KBM-7 (cell line): ENCODE results near the gene FADS1.

Source experiments
- DNase-seq: peaks from one replicate; pipeline ENCODE4 v3.0.0-alpha.2; 2015
- in situ Hi-C: fragments of 300-500 bp; cut with MboI; formaldehyde crosslinking; loops from 2 replicates; pipeline ENCODE4 v1.14.3; 2020; ENCODE audit warnings: low sequenced_read_pairs, low pct_unique_long_range_greater_than_20kb, mixed read lengths

FADS1 gene

DNA sequence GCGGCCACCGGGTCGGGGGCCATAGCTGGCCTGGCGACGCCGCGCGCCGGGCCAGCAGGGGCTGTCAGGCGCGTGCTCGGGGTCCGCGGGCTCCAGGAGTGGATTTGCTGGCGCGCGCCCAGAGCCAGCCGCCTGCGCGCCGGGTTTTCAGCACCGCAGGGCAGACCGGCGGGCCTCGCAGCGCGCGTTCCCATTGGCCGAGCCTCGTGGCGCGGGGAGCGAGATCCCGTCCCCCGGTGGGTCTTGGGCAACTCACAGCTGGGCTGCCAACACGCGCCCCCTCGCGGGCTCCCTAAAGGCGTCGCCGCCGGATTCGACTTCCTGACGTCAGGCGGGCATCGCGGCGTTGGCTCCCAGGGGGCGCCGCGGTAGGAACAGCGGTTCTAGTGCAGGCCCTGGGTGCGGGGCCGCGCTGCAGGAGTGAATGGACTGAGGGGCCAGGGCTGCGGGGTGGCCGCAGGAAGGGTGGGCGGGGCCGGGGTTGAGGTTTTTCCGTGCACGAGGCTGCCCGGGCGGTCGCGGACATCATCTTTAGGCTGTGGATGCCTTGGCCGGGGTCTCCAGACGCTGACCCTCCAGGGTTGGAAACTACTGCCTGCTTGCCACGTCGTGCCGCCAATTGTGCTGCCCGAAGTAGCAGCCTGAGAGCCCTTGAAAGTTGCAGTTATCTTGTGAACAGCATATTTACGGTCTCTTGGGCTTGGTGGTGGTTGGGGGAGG, at the start of gene FADS1:
FADS1 (minus strand) TSS at position 268 of the 720 bp plus-strand sequence; CDS start at position 194, 74 bp downstream.
- DNase-seq = peak; percentile 95
- in situ Hi-C loops = no loop called here

DNA sequence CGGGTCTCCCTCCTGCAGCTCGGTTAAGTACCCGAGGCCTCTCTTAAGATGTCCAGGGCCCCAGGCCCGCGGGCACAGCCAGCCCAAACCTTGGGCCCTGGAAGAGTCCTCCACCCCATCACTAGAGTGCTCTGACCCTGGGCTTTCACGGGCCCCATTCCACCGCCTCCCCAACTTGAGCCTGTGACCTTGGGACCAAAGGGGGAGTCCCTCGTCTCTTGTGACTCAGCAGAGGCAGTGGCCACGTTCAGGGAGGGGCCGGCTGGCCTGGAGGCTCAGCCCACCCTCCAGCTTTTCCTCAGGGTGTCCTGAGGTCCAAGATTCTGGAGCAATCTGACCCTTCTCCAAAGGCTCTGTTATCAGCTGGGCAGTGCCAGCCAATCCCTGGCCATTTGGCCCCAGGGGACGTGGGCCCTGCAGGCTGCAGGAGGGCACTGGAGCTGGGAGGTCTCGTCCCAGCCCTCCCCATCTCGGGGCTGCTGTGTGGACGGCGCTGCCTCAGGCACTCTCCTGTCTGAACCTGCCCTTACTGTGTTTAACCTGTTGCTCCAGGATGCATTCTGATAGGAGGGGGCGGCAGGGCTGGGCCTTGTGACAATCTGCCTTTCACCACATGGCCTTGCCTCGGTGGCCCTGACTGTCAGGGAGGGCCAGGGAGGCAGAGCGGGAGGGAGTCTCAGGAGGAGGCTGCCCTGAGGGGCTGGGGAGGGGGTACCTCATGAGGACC, 49.6 kb upstream of the FADS1 start:
- in situ Hi-C loops = no loop called here
- no peak for DNase-seq

DNA sequence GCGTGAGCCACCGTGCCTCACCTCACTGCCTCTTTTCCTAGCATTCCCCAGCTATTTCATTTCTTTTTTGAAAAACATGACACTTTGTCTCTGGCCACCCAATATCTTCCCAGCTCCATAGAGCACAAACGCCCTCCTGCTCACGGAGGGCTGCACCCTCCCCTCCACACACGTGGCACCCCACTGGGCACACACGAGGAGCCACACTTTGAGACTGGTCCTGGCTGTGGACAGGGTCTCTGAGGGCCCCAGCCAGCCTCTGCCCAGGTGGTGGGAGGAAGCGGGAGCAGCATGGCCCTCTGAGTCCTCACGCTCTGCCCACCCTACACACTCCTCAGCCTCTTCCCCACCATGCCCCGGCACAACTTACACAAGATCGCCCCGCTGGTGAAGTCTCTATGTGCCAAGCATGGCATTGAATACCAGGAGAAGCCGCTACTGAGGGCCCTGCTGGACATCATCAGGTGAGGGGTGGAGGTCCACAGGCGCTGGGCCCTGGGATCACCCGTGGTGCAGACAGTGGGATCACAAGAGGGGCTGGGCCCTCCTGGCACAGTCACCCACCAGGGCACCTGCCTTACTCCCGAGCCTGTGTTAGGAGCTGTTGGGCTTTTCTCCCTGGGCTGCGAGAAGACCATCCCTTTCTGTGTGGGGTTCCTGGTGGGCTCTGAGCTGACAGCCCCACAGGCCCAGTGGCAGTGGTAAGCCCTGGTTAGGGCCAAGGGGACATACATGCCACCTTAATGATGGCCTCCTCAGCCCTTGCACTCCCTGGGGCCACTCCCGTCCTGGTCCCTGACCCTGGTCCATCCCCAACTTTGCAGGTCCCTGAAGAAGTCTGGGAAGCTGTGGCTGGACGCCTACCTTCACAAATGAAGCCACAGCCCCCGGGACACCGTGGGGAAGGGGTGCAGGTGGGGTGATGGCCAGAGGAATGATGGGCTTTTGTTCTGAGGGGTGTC, 48.3 kb upstream of the FADS1 start:
- in situ Hi-C loops = no loop called here
- DNase-seq = no peak

DNA sequence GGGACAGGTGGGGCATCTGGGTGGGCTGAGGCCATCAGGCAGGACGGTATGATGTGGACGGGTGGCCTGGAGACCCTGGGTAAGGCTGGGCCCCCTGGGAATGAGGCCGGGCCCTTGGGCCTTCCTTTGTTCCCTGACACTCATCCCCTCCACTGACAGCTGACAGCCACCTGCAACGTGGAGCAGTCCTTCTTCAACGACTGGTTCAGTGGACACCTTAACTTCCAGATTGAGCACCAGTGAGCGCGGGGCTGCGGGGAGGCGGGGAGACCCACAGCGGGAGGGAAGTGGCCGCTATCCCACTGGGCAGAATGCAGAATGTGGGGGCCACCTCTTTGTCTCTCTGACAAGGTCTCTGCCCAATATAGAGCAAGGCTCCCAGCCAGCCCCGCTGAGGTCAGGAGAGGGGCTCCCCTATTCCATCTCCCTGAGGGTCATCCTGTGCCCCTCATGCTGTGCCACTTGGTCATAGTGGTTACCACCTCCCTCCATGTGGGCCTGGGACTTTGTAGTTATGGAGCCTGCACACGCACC, 46.8 kb upstream of the FADS1 start:
- no peak for DNase-seq

DNA sequence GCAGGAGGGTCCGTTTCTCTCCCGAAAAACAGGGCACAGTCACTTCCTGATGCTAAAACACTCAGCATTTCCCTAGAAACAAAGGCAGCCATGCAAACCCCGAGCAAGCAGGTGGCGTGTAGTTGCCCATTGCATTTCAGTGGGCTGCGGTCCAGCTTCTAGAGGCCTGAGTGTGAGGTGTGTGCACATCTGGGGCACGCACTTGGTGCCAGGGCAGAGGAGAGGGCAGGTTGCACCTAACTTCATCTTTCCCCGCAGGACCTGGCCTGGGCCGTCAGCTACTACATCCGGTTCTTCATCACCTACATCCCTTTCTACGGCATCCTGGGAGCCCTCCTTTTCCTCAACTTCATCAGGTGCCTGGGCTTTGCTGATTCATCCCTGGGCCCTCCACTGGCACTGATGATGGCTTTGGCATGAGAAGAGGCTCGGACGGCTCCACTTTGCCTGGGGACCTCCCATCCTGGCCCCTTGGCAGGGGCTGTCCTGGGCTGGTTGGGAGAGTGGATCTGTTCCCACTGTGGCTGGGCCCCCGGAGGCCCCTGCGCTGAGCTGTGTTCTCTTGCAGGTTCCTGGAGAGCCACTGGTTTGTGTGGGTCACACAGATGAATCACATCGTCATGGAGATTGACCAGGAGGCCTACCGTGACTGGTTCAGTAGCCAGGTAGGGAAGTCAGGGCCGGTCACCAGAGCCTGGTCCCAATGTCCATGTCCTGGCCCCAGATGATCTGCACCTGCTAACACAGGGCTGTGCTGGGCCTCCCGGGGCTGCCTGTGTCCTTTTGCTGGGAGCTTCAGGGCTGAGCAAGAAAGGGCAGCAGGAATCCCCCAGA, 46.1 kb upstream of the FADS1 start:
- DNase-seq = no peak
- in situ Hi-C loops = no loop called here

More for the DNA sequence above, 46.8 kb upstream of the FADS1 start:
- in situ Hi-C loops = no loop called here

DNA sequence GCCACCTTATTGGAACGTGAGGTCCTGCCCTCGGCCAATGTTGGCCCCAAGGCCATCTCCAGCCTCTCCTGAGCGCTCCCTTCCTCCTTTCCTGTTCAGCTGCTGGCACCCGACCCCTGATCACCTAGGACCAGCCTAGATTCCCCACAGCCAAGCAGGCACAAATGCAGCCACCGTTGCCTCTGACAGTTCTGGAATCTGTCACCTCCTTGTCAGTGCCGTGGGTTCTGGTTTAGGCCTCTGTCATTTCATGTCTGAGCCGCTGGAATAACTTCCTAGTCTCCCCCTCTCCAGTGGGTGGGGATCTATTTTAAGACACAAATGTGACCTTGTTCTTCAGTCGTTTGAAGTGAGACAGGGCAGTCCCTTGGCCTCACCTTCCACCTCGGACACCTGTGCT, 44.8 kb upstream of the FADS1 start:
- in situ Hi-C loops = no loop called here
- no peak for DNase-seq

DNA sequence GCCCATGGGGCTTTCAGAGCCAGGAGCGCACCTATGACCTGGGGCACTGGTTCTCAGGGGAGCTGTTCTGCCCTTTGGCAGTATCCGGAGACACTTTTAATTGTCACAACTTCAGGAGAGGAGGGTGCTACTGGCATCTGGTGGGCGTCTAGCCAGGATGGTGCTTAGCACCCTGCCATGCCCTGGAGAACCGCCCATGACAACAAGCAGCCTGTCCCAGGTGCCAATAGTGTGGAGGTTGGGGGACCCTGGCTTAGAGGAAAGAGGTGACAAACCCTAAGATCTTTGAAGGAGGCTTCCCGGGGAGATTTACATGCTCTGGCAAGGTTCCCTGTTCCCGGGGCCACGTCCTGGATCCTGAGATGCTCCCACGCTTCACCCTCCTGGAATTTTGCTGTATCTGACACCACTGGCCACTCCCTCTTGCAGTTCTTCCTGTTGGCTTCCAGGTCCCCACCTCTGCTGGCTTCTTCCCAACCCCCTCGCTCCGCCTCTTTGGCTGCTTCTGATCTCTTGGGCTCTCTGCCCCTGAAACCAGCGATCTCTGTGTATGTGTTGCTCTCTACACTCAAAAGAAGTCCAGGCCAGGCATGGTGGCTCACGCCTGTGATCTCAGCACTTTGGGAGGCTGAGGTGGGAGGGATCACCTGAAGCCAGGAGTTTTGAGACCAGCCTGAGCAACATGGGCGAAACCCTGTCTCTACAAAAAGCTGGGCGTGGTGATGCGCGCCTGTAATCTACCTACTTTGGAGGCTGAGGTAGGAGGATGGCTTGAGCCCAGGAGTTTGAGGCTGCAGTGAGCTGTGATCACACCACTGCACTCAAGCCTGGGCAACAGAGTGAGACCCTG, 43.5 kb upstream of the FADS1 start:
- DNase-seq = no peak
- in situ Hi-C loops = no loop called here

DNA sequence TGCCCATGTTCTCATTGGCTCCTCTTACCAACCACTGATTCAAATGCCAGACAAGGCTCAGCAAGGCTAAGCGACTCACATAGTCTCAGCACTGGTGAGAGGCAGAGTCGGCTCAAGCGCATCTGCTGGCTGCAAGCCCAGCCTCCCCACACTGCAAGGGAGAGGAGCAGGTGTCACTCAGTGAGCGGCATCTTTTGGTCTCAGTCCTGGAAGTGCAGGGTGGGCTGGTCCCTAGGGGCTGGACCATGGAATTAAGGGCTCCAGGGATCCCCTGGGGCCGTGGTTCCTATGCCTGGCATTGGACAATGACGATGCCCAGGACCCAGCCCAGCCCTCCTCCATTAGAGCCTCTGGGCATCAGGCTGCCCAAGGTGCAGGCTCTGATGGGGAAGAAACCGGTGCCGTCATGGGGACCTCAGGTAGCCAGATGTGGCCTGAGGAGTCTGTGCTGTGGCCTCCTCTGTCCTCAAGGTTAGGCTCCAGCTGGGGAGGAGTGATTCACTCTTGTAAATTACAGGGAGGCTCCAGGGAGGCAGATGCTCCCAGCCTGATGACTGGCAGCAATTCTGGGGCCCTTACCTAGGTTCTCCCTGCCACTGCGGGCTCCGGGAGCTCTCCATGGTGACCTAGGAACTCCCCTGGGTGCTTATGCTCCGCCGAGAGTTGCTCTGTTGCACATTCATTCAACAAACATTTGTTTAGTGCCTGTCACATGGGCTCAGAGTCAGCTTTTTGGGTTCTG, 39.3 kb upstream of the FADS1 start:
- no peak for DNase-seq
- in situ Hi-C loops = no loop called here

DNA sequence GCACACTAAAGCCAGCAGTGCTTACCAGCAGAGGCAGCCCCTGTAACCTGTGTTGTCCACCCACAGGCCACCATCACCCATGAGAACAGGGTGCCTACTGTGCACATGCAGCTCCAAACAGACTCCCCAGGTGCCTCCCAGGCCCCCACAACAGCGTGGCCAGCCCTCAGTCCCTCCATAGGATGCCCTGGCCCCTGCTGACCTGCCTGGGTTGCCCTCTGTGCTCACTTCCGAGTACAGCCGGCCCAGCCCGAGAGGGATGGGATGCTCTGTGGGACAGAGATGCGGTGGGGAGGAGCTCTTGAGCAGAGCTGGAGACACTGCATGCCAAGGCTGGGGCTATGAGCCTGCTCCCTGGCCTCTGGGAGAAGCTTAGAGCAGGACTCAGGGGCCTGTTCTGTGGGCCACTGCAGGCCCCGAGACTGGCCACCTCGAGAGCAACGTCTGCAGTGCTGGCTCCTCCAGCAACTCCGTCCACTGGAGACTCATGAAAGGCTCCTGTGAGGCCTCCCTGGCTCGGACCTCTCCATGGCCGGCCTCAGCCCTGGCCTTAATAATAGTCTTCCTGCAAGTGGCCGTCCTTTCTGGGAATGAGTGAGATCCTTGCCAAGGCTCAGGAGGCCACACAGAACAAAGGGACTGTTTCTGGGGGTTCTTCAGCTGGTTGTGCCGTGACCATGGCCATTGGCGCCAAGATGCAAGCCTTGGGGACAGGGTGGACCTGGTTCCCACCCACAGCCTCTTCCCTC, 38.3 kb upstream of the FADS1 start:
- DNase-seq = no peak
- in situ Hi-C loops = no loop called here

DNA sequence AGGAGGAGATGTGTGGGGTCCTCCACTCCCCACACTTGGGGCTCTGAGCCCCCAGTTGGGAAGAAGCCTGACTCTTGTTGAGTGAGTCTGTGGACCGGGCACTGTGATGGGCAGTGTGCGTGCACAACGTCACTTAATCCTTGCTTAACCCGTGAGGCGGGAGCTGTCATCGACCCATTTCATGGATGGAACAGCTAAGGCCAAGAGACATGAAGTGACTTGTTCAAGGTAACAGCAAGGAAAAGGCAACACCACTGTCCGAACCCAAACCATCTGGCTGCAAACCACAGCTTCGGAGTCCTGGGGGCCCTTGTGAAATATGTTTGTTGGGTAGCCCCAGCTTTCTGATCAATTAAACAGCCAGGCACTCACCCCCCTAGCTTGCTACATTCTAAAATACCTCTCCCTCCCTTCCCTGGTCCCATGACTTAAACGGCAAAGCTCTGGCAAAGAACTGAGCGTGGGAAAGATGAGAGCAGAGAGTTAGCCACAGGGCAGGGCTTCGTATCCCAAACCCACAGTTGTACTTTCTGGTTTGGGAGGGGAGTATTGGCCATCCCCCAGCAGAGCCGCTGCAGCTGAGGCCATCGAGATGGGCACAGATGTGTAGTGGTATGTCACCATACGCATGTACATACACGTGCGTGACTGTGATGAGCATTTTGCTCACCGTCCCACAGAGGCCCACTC, 37.5 kb upstream of the FADS1 start:
- in situ Hi-C loops = no loop called here
- DNase-seq = no peak

DNA sequence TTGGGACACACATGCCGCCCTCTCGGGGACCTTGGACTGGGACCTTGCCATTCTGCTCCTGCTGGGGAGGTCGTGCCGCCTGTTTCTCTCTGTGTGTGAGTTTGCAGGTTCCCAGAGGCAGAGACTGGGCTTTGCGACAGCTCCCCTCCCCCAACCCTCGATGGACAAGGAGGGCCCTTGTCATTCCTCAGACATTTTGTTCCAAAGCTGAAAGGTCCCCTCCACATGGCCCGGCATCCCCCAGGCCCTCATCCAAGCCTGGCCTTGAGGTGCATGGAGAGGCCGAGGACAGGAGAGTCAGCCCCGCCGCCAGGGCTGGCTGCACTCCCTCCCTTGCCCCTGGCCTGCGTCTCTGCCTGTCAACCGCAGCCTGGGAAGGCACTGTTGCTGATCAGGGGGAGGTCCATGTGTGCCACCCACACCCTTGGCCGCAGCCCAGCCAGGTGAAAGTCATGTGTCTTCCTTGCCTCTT, 36.9 kb upstream of the FADS1 start:
- in situ Hi-C loops = no loop called here
- DNase-seq = no peak

DNA sequence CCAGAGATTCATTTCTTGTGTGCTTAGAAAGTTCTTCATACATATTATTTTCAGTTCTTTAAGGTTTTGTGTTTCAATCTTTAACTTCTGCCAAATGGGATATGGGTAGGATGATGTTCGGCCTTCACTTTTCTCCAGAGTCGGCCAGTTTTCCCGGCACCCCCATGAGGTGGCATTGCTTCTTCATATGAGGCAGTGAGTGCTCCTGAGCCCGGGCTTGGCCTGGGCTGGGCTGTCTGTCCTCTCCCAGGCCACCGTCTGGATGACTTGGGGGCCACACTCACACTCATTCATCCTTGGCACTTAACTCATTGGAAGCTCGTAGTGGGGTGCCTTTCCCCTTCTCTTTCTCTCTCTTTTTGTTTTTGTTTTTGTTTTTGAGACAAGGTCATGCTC, 35.1 kb upstream of the FADS1 start:
- DNase-seq = no peak
- in situ Hi-C loops = no loop called here

DNA sequence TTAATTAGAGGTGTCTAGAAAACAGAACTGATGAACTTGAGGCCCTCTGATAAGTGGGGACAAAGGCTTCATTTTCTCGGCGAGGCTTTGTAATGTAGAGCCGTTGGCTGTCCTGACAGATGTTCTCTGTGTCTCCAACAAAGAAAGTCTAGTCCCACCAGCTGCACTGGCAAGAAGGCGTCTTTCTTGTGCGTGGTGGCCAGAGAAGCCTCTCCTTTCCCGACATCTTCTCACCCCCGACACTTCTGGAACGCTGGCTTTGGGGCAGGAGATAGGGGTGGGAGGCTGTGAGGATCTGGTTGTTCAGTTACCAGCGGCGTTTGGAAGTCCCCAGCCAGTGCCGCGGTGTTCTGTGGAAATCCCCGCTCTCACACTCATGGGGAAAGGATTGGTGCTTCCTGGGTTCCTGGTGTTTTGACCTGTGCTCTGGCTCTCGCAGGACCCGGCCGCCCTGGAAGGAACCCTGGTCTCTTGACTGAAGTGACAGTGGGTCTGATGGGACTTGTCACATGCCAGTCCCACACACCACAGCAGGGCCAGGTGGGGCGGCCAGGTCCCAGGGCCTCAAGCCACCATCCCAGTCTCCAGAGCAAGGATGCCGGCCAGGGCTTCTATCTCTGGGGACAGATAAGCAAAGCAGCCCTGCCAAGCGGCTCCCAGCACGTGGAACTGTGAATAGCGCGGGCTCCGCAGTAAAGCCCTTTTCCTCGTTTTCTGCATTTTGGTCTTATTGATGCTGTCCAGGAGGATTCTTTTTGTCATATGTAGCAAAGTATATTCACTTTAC, 34.5 kb upstream of the FADS1 start:
- in situ Hi-C loops = no loop called here
- no peak for DNase-seq

DNA sequence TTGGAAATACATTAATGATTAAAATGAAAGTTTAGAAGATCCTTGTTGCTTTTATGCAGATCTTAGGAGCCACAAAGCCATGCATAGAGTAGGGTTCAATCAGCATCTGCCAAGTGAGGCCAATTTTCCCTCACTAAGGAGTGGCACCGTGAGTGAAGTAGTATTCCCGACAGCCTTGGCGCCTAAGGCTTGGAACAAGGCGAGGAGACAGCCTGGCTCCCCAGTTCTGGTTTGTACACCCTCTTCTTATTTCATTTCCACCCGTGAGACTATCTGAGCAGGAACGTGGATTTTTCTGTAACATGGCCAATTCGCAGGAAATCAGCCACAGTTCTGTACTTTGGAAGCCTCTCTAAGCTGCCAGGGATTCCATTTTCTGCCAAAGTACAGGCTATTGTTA, 33.9 kb upstream of the FADS1 start:
- in situ Hi-C loops = no loop called here
- no peak for DNase-seq

DNA sequence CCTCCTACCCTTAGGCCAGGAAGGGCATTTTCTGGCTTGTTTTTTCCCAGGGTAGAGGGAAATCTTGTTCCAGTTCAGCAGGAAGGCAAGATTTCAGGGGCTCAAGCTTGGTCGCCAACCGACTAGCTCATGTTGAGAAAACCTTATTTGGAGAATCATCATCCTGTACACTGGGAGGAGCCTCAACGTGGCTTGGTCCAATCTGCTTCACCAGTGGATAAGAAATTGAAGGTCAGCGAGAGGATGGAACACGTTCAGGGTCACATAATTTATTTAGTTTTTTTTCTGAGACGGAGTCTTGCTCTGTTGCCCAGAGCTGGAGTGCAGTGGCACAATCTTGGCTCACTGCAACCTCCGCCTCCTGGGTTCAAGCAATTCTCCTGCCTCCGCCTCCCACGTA, 31.8 kb upstream of the FADS1 start:
- DNase-seq = no peak
- in situ Hi-C loops = no loop called here
